Stimulated activated CD4-positive, alpha-beta T cell treated with anti-CD3 and anti-CD28 coated beads, Interleukin-12 subunit alpha, Interleukin-12 subunit beta, amount 100 ng/mL, for 4 hours (primary cell): ENCODE data around the gene LMBRD2.
"Not testable (repeated sequence)": the region's sequence is repeated elsewhere in the genome, so short reads cannot be mapped to it uniquely, and the experiment has no call there.

Source experiments
- DNase-seq: peaks from one replicate; pipeline ENCODE4 v3.0.0-alpha.2; 2020

Gene LMBRD2

DNA sequence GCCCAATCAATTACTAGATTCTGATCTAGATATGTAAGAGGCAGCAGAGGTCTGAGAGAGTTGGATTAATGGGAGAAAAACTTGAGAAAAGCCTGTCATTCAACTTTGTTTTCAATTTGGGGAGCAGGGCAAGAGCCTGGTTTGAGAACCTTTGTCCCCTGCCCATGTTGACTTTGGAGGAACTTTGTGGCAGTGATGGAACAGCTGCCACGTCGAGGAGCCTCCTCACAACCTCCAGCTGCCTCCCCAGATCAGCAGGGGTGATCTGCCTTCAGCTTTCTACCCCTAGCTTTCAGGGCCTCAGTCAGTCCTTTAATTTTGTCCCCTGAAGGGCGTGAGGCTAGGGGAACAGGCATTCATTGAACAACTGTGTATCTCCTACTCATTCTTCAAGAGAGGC, 8.9 kb upstream of the LMBRD2 start:
- no peak for DNase-seq

DNA sequence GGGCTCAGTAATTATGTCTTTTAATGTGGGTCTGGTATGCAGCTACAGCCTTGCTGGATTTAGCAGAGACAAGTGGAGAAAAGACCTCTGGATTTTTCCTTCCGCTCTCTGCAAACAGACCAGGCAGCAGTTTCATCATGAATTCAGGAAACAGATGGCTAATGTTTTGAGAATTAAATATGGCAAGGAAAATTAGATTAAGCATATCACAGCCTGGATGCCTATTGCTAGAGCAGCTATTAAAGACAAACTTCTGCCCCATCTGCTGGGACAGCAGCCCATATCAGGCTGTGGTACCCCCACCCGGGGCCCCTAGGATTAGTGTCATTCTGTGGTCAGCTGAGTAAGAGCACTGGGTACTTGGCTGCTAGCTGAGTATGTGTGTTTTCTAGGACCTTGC, 6.5 kb upstream of the LMBRD2 start:
- no peak for DNase-seq

DNA sequence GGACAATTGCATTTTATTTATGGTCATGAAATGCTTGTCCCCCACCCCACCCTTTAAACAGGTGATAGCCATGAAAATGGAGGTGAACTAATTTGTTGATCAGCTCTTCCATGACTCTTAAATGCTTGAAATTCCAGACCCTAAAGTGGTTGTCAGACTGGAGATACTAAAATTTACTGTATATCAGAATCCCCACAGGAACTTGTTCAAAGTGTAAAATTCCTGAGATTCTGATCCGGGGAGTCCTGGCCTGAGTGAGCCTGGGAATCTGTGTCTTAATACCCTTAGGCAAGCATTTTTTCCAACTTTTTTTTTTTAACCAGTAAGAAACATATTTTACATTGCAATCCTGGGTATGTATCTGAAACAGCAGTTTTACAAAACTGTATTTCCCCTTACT, 4.9 kb upstream of the LMBRD2 start:
- DNase-seq = no peak

- DNase-seq = no peak
Measured at GRCh38 chr5:36156121-36156601, 4.5 kb upstream of the LMBRD2 start.

DNA sequence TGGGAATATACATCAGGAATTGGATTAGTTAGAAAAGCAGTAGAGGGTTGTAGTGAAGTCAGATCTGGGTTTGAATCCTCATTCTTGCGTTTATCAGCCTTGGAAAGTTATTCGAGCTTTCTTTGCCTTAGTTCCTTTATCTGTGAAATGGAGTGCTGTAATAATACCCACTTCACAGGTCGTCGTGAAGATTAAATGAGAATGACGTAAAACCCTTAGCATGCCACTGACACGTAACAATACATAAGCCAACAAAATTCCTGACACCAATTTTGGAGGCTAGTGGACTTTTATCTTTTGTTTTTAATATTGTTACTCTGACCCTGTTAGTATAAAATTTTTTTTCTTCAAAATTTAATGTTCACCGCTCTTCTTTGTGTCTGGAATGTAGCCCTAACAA, 3.6 kb upstream of the LMBRD2 start:
- DNase-seq = no peak

GRCh38 chr5:36153726-36154125, 2.0 kb upstream of the LMBRD2 start:
- no peak for DNase-seq

GRCh38 chr5:36153298-36153677, 1.6 kb upstream of the LMBRD2 start:
- DNase-seq = no peak

- DNase-seq = no peak
Measured at GRCh38 chr5:36152324-36153297, 924 bp upstream of the LMBRD2 start.

DNA sequence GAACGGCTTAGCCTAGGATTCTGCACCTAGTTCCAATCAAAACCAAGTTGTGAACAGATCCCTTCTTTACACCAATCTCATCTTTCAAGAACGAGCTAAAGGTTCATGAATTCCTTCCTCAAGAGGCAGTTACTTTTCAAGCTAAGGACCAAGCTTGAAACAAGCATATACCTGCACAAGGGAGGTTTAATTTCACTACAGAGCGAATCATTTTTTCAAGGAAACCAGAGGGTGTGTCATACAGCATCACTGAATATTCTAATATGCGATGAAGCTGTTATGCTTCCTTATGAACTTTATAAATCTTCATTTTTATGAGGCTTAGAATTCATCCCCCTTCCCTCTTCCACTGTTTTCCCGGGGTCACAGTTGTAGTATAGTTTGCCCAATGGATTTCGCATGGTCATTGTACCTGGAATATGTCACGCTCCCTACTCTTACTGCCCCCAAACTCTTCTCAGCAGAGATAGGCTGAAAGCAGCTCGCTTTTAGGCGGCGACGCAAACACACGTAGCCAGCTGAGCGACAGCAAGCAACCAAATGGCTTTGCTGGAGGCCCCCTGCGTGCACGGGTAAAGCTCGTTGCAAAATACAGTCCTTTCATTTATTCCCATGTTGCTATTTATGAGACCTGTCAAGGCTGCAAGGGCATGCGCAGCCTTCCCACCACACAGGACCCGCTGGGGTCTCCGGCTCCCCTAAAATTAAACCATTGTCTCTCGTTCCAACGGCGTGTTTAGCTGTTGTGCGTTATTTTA, 832 bp downstream of the LMBRD2 start:
- DNase-seq = peak; percentile 25

DNA sequence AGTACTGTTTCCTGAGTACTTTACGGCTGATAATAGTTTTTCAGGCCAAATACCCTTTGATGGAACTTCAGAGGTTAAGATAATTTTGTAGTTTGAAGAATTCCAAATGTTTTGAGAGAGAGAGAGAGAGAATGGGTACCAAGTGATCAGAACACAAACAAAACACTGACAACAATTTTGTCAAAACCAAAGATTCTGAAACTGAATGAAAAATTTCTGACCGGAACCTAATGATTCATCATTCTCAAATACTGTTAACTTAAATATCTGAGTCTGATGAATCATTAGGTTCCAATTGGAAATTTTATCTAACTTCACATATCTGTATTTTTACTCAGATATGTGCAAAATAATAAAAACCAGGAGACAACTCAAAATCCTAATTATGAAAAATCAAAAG, 4.0 kb downstream of the LMBRD2 start:
- DNase-seq = no peak

DNA sequence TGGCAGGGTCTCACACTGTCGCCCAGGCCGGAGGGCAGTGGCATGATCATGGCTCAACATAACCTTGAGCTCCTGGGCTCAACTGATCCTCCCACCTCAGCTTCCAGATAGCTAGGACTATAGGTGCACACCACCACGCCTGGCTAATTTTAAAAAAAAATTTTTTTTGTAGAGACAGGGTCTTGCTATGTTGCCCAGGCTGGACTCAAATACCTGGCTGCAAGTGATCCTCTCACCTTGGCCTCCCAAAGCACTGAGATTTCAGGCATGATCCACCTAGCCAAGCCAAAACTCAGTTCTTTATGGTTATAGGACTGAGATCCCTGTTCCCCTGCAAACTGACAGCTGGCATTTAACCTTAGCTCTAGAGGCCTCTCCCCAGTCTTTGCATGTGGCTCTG, 5.3 kb downstream of the LMBRD2 start:
- DNase-seq = no peak

DNA sequence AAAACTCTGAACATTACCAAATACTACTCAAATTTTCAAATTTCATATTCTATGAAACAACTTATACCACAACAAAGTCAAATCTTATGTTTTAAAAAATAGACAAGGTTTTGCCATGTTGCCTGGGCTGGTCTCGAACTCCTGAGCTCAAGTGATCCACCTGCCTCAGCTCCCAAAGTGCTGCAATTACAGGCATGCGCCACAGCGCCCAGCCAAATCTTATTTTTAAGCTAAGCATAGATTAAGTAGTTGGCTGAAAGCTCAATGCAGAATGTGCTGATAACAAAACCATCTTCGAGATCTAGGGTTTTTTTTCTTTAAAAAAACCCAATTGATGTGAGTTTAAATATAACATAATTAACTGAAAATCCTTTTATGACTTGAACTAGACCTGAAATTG, 6.4 kb downstream of the LMBRD2 start:
- DNase-seq = no peak

- DNase-seq = no peak
Measured at GRCh38 chr5:36138900-36139683, 12.6 kb downstream of the LMBRD2 start.

- DNase-seq = no peak
Measured at GRCh38 chr5:36136581-36136980, 15.1 kb downstream of the LMBRD2 start.

DNA sequence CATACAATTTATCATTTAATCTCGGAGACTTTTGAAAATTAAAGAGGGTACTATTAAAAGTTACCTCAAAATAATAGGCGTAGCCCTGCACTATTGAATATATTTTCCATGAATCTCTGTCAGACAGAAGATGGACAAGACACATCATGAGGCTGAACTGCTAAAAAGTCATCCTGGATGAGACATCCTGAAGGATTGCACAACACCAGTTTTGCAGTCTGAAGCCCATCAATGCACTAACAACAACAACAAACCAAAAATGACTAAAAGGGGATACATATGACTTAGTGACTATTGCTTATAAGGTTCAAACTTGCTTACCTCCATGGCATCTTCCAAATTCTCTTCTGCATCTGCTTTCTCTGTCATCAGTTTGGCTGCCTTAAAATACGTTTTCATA, 15.7 kb downstream of the LMBRD2 start:
- DNase-seq = no peak

- DNase-seq = not testable (repeated sequence)
Measured at GRCh38 chr5:36133009-36133408, 18.7 kb downstream of the LMBRD2 start.

GRCh38 chr5:36129666-36130065, 22.0 kb downstream of the LMBRD2 start:
- DNase-seq = not testable (repeated sequence)

- no peak for DNase-seq
Measured at GRCh38 chr5:36128795-36129194, 22.9 kb downstream of the LMBRD2 start.

GRCh38 chr5:36125868-36126267, 25.8 kb downstream of the LMBRD2 start:
- no peak for DNase-seq

- DNase-seq = no peak
Measured at GRCh38 chr5:36111238-36111637, 40.4 kb downstream of the LMBRD2 start.

GRCh38 chr5:36108758-36109460, 42.8 kb downstream of the LMBRD2 start:
- DNase-seq = no peak

- DNase-seq = no peak
Measured at GRCh38 chr5:36105819-36106218, 45.9 kb downstream of the LMBRD2 start.
